ENCODE results near the gene CHST15.

- TF ChIP-seq CTCF (IDR thresholded peaks at IDR 0.05) (no peak), POLR2A (IDR thresholded peaks at IDR 0.05) (no peak)
Observed at GRCh38 chr10:123986736-123987135, 106.7 kb downstream of the CHST15 start.
